Measurements from ENCODE around the gene PILRA.

- TF ChIP-seq CTCF (conservative IDR thresholded peaks at IDR 0.05; ENCODE audit: low read depth in 2 of 2) (no peak), CREB1 (CRISPR knock-in tag; IDR thresholded peaks at IDR 0.05; ENCODE audit: low read depth) (no peak), POLR2AphosphoS5 (IDR thresholded peaks at IDR 0.05; ENCODE audit: low read depth) (no peak)
Observed at GRCh38 chr7:100419660-100420226, 46.5 kb downstream of the PILRA start.
